ENCODE data around the gene RNF168.
"Not testable (repeated sequence)": the region's sequence is repeated elsewhere in the genome, so short reads cannot be mapped to it uniquely, and the experiment has no call there.

Gene RNF168

DNA sequence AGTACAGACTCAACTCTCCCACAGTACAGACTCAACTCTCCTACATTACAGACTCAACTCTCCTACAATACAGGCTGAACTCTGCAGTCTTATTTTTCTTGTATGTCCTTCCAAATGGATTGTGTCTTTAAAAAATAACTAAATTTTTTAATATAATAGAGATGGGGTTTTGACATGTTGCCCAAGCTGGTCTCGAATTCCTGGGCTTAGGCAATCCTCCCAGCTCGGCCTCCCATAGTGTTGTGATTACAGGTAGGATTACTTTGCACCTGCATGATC, 40.2 kb downstream of the RNF168 start:
- no peak for DNase-seq

DNA sequence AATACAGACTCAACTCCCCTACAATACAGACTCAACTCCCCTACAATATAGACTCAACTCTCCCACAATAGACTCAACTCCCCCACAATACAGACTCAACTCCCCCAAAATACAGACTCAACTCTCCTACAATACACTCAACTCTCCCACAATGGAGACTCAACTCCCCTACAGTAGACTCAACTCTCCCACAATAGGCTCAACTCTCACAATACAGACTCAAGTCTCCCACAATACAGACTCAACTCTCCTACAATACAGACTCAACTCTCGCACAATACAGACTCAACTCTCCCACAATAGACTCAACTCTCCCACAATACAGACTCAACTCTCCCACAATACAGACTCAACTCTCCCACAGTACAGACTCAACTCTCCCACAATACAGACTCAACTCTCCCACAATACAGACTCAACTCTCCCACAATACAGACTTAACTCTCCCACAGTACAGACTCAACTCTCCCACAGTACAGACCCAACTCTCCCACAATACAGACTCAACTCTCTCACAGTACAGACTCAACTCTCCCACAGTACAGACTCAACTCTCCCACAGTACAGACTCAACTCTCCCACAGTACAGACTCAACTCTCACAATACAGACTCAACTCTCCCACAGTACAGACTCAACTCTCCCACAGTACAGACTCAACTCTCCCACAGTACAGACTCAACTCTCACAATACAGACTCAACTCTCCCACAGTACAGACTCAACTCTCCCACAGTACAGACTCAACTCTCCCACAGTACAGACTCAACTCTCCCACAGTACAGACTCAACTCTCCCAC, 40.7 kb downstream of the RNF168 start:
- not testable (repeated sequence) for DNase-seq

- no peak for DNase-seq
These were observed 45.5 kb downstream of the RNF168 start for GRCh38 chr3:196458063-196458462.

DNA sequence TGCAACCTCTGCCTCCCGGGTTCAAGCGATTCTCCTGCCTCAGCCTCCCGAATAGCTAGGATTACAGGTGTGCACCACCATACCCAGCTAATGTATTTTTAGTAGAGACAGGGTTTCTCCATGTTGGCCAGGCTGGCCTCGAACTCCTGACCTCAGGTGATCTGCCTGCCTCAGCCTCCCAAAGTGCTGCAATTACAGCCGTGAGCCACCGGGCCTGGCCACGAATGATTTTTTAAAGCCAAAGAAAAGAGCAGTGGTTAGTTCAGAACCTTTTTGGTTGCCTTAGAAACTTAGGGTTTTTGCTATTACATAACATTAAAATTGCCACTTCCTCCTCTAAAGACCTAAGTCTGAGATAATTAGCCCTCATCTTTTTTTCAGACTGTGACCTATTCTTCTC, 46.1 kb downstream of the RNF168 start:
- DNase-seq, result not testable (repeated sequence)

- DNase-seq, result no peak
These were observed 48.6 kb downstream of the RNF168 start for GRCh38 chr3:196454935-196455334.

GRCh38 chr3:196445391-196445790, 58.2 kb downstream of the RNF168 start:
- not testable (repeated sequence) for DNase-seq

GRCh38 chr3:196444500-196444894, 59.1 kb downstream of the RNF168 start:
- DNase-seq, result no peak

- no peak for DNase-seq
These were observed 62.9 kb downstream of the RNF168 start for GRCh38 chr3:196440696-196441095.

DNA sequence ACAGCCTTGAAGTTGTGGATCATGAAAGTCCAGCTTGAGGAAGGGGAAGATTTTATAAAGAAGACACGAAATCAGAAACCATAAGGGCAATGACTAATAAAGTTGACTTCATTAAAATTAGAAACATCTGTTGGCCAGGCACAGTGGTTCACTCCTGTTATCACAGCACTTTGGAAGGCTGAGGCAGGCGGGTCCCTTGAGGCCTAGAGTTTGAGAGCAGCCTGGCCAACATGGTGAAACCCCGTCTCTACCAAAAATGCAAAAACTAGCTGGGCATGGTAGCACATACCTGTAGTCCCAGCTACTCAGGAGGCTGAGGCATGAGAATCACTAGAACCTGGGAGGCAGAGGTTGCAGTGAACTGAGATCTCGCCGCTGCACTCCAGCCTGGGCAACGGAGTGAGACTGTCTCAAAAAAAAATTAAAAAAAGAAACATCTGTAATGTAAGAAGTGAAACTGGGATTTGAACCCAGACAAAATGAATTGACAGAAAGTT, 63.5 kb downstream of the RNF168 start:
- no peak for DNase-seq

DNA sequence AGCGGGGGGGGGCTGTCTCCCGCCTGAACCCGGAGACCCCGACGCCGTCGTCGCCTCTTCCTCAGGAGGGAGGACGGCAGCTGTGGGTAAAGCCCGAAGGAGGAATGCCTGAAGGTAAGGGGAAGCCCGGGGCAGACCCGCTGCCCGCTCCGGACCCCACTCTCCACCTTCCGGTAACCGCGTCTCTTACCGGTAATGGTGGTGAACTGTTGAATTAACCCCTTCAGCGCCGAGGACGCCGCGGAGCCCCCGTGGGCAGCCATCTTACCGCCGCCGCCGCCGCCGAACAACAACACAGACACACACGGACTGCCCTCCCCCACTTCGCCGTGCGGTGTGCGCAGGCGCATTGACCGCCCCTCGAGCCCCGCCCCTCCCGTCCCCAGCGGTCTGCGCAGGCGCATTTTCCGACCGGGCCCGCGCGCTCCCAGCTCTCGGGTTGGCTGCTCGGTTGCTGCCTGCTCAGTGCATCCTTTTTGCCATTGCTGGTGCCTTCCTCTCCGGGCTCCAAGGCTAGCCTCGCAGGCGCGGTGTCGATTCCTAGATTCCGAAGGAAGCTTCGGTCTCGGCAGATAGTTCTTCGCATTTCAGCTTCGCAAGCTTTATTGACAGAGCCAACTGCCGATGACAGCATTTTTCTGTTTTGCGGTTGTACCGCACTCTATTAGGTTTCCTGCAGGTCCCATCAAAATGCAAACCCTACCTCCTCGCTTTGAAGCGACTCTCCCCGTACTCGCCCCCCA, 71.3 kb downstream of the RNF168 start, which contains the start of gene UBXN7:
Gene UBXN7 (minus strand): TSS at position 291 of the 743 bp plus-strand sequence. CDS start 28 bp downstream, at position 263.
- peak; percentile 91 to 92 for DNase-seq

- peak in 1 of 2 experiments; percentile 44 for DNase-seq
These were observed 72.1 kb downstream of the RNF168 start for GRCh38 chr3:196431181-196432136.

DNA sequence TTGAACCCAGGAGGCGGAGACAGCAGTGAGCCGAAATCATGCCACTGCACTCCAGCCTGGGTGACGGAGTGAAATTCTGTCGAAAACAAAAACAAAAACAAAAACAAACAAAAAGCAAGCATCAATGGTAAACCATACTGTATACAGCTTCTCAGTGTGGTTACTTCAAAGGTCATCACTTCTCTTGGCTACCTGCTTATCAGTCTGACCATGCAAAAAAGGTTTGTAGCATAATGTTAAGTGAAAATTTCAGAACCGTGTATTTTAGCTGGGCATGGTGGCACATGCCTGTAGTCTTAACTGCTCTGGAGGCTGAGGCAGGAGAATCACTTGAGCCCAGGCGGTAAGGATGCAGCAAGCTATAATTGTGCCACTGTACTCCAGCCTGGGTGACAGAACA, 75.5 kb downstream of the RNF168 start:
- no peak for DNase-seq

GRCh38 chr3:196424421-196424820, 79.1 kb downstream of the RNF168 start:
- not testable (repeated sequence) for DNase-seq

DNA sequence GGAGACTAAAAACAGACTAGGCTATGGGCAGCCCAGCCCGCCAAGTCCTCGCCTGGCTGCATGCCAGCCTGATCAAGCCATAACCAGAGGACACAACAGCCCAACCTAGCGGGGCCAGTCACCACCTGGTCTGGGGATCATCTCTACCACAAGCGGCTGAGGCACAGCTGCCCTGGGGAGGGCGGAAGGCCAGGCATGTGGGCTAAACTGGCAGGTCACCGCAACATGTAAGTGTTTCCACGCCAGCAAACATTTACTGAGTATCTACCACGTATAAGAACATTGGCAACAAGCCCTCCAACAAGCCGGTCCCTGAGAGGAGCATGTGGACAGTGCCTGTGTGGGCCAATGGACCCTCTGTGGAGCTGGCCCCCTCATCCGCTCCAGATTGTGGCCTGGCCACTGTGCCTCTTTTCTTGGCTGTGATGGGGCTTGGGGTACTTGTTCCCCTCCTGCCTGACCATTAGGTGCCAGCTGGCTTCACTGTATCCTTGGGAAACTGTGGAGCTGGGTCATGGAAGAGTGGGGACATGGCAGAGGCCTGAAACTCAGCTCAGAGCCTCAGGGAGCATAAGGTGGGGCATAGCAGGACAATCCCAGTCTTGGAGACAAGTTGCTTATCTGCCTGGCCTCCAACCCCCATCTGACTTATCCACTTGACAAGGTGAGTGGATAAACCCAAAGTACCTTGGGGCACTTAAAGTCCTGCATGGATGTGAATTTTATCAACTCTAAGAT, 80.4 kb downstream of the RNF168 start:
- peak; percentile 41 to 69 for DNase-seq

GRCh38 chr3:196421668-196422067, 81.9 kb downstream of the RNF168 start:
- not testable (repeated sequence) for DNase-seq

GRCh38 chr3:196419386-196419785, 84.2 kb downstream of the RNF168 start:
- no peak for DNase-seq

Measured in NCI-H524 (cell line).